Measurements from ENCODE around the gene DEXI.
A peak's percentile ranks its signal among the peaks of the same experiment; 100 is the strongest.
"Not testable (repeated sequence)": the region's sequence is repeated elsewhere in the genome, so short reads cannot be mapped to it uniquely, and the experiment has no call there.

The DEXI gene

DNA sequence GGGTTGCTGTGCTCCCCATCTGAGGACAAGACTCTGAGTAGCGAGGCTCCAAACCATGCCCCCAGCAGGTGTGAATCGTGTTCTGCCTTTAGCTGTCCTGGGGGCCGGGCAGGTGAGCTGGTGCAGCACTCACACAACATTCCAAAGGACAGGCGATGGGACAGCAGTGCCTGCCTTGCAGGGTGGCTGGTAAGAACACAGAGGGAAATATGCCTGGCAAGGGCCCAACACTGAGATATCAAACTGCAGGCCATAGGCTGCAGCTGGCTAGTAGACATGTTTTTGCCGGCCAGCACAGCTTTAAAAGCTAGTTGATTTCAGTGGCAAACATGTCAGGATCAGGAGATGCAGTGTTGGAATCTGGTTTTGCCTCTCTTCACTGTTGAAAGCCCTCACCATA is 25.7 kb upstream of the DEXI start:
- DNase-seq, result no peak

DNA sequence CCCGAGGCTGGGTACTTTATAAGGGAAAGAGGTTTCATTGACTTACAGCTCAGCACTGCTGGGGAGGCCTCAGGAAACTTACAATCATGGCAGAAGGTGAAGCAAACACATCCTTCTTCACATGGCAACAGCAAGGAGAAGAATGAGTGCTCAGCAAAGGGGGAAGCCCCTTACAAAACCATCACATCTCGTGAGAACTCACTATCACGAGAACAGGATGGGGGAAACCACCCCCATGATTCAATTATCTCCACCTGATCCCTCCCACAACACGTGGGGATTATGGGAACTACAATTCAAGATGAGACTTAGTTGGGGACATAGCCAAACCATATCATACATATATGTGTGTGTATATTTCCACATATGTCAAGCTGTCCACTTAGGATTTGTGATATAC is 24.3 kb upstream of the DEXI start:
- DNase-seq, result not testable (repeated sequence)

DNA sequence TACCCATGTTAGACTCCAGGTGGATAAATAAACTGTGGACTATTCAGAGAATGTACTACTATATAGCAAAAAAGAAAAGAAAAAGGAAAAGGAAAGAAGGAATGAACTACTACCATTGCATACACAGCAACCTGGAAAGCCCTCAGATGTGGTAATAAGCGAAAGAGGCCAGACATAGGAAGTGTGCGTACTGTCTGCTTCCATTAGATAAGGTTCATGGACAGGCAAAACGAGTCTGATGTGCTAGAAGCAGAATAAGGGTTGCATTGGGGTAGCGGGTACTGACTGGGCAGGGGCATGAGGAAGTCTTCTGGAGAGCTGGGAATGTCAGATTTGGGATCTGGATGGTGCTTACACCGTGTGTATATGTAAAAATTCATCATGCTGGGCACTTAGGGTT is 23.9 kb upstream of the DEXI start:
- DNase-seq, result no peak

DNA sequence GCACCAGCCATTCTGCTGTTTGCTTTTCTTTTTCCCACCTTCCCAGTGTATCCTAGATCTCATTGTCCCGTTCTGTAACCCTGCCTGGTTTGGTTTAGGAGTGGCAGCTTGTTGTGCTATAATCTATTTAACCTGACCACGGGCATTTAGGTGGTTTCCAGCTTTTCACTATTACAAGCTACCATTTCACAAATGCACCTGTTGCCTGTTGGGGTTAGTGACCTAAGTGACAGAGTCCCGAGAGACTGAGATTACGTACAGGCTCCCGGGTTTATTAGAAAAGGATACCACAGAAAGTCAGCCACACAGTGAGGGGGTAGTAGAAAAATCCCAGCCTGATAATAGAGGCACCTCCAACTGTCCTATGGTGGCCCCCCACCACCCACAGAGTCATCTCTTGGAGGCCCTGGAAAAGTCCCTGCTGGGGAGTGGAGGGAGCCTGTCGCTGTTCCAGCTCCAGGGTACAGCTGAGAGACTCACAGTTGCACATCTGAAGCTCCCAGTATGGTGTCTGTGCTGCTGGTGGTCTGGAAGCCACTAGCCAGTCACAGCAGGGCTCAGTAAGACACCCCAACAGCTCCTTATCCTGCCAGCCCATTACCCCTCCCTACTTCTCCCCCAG is 23.3 kb upstream of the DEXI start:
- DNase-seq, result no peak

DNA sequence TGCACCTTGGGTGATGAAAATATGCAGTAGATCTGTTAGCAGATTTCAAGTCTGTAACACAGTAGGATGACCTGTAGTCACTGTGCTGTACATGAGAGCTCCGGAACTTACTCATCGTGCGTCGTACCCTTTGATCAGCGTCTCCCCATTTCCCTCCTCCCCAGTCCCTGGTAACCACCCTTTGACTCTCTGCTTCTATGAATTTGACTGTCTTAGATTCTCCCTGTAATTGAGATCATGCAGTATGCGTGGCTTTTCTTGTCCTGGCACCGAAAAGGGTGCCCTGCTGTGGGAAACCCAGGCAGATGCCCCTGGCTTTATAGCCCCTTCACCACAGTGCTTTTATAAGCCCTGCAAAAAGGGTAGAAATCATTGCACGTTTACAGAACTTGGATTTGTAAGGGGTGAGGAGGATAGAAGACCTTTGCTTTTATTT is 22.6 kb upstream of the DEXI start:
- no peak for DNase-seq

DNA sequence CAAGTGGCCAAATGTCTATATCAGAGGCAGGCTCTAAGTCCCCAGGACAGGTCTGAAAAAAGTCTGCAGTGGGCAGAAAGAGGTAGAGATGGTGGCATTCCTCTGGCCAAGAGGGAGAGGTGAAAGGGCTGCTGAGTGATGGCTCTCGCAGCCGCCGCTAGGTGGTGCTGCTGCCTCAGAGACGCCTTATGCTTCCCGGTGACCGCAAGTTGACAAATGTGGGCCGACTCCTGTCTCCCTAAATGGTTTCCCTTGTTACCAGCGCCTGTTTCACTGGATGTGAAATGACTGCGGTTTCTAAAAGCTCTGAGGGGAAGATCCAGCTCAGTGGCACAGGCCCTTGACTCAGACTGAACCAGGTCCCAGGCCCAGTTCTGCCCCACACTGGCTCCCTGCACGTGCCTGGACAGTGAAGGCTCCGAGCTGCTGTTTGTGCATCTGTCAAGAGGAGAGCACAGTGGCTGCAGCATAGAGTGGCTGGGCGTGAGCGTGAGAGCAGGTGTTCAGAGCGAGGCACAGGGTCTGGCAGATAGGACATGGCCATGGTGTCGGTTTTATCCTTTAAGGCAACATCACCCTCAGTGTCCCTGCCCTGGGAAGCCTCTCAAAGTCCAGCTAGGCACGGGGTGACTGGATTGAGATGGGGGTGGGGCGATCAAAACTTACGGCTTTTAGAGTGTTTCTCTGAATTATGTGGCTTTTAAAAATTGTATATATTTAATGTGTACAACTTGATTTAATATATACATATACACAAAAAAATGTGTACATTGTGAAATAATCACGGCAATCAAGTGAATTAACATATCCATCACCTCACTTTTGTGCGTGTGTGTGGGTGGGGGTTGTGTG is 22.0 kb upstream of the DEXI start:
- peak; percentile 70 for DNase-seq

DNA sequence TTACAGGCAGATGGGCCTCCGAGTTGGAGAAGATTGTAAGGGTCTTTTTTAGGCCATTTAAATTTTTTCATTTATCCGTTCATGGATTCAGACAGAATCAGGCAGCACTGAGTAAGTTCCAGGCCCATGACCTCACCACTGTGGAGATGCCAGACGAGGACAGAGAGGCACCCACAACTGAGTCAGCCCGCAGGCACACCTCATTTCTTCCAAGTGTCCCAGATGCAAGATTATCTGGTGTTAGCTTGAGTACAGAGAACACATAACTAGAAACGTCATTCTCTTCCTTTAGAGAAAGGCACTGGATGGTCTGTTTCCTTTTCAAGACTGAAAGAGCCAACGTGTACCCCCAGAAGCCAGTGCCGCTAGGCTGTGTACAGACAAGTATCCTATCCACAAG is 19.0 kb upstream of the DEXI start:
- no peak for DNase-seq

DNA sequence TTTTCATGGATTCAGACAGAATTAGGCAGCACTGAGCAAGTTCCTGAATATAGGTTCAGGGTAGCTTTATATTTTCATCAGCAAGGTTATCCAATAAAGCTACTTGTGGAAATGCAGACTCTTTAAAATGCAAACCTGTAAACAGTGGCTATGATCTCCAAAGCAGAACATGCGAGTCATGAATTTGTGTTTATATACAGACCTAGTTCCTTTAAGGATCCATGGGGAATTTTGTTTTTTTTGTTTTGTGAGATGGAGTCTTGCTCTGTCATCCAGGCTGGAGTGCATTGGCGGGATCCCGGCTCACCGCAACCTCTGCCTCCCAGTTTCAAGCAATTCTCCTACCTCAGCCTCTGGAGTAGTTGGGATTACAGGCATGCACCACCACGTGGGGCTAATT is 16.9 kb upstream of the DEXI start:
- DNase-seq, result no peak

DNA sequence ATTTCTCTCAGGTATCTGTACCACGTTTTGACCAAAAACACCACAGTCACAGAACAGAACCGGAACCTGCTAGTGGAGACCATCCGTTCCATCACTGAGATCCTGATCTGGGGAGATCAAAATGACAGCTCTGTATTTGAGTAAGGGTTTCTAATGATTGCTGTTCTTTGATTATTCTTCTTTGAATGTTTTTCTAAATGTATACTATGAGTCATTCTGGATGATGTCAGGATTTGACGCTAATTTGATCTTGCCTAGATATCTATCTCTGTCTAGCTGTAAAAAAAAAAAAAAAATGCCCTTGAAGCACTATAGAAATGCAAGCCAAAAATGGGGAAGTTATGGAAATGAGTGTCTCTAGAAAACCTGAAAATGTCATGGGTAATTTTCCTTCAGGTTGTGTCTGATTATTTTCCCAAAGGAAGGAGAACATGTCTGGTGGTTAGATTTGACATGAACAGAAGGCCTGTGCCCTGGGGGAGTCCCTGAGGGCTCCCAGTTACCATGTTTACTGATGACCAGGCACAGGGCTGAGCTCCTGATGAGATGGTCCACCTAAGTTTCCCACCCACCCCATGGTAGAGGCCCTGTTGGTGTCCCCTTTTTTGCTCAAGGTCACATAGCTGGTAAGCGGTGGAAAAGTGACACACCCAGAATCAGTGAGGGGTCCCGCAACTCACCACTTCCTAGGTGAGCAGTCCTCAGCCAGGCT is 15.7 kb upstream of the DEXI start:
- DNase-seq, result no peak

DNA sequence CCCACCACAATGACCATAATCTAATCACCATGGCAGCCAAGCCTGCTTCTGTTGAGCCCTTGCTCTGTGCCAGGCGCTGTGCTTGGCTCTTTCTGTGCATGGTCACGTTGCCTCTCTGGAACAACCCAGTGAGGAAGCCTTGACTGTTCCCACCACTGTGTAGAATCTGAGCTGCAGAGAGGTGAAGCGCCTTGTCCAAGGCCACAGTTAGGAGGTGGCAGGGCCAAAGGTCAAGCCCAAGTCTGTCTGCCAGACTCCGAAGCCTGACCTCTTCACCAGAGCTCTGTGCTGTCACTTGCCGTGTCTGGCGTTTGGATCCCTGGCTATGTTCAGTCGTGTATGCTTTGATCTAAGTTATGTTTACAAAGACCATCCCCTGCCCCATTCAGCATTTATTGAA is 12.6 kb upstream of the DEXI start:
- DNase-seq, result no peak

DNA sequence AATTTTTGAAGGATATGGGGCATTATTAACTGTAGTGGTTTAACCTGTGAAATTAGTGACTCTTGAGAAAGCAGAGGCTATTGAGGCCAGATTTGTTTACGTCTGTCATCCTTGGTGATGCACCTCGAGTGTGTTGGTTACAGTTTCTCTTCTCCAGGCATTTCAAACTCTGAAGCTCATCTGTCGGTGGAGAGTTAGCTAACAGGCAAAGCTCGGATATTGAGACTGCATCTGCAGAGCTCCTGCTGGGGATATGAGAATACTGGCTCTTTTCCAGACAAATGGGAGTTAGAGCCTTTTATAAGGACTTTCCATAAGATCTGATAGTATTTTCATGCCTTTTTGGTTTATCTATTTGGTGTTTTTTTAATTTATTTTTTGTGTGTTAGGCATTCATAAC is 8.8 kb upstream of the DEXI start:
- no peak for DNase-seq

DNA sequence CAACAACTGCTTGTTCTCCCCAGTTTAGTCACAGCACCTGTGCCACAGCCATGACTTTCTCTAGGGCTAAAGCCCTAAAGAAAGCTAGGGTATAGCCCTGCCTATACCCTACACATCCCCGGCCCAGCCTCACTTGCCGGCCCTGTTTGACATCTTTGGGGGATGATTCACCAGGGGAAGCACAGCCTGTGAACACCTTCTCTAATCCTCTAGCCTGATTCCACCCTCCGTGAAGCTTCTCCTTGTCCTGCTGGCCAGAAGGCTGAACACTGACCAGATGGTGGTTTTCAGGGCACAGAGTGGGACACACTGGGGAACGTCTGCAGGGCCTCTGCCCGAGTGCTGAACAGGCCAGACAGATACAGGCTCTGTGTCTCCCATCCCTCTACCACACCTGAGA is 8.1 kb upstream of the DEXI start:
- DNase-seq, result no peak

DNA sequence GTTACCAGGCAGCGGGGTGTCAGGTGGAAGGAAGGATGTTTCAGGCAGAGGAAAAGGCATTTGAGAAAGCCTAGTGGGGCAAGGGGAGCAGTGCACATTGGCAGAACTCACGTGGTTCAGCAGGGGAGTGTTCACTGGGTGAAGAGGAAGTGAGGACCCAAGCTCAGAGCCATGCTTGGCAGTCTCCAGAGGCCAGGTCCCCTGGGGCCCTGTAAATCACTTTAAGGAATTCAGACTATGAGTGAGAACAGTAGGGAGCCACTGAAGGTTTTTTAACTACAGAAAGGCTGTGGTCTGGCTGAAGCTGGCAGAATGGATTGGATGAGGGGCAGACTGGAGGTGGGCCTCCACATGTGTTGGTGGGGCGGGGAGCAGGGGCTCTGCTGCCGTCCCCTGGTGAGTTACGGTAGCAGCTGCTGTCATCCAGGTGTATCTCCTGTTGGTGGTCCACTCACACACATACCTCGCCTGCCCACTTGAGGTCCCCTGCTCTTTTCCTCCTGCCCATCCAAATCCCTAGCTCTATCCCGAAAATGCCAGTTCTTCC is 7.2 kb upstream of the DEXI start:
- DNase-seq, result no peak

DNA sequence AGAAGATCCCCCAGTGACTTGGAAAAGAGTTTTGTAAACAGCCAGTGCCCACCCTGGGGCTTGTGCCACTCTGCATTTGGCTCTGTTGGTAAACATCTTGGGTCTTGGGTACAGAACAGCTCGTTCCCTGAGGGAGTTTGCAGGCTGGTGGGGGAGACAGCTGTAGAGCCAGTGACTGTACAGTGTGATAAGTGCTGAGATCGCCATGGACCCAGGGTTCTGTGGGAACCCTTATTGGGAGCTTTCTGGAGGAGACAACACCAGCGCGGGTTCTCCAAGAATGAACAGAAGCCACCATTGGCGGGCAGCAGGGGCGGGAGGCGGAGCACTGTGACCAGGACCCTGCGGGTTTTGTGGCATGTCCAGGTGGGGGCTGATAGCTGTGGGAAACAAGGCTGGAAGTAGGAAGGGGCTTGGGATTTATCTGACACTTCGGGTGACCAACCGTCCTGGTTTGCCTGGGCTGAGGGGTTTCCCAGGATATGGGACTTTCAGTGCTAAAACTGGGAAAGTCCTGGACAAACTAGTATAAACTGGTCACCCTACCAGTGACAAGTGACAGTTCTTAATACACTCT is 5.0 kb upstream of the DEXI start:
- no peak for DNase-seq

DNA sequence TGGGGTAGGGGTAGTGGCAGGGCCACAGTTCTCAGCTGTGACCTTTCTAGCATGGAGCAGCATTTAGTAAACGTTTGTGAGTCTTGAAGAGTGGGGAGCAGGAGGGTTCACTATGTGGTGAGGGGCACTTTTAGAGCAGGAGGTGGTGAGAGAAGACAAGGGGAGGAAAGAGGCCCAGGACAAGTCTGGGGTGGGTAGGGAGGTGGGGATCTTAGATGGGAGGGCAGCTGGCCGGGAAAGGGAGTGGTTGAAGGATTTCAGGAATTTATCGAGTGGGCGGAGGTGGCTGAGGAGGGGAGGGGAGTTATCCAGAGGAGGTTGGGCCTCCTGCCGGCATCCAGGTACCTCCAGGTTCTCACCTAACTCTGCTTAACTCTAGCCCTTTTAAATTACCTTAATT is 4.0 kb upstream of the DEXI start:
- DNase-seq, result no peak

DNA sequence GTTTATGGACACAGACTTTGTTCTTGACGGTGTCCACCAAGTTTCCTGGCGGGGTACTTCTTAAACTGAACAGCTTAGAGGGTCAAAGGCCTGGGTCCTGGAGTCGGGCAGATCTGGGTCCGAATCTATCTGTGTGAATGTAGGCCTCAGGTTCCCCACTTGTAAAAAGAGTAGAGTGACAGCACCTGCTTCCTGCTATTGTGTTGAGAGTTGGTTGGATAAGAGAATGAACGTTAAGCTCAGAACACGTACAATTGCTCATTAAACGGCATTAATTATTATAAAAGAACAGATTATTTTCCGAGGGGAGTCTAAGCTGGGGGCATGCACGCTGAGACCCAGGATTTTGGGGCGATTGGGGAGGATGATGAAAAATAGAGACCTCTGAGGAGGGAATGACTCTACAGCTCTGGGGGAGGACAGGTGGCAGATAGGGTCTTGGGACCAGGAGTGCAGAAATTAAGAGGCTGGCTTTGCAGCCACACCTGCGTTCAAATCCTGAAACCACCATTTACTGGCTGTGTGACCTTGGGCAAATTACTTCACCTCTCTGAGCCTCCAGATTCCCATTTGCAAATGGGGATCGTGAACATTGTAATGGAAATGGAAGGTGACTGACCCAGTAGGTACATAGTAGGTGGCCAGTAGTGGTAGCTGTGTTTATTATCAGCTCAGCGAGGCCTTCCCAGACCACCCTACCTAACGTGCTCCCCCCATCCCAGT is 3.0 kb upstream of the DEXI start:
- DNase-seq, result no peak

DNA sequence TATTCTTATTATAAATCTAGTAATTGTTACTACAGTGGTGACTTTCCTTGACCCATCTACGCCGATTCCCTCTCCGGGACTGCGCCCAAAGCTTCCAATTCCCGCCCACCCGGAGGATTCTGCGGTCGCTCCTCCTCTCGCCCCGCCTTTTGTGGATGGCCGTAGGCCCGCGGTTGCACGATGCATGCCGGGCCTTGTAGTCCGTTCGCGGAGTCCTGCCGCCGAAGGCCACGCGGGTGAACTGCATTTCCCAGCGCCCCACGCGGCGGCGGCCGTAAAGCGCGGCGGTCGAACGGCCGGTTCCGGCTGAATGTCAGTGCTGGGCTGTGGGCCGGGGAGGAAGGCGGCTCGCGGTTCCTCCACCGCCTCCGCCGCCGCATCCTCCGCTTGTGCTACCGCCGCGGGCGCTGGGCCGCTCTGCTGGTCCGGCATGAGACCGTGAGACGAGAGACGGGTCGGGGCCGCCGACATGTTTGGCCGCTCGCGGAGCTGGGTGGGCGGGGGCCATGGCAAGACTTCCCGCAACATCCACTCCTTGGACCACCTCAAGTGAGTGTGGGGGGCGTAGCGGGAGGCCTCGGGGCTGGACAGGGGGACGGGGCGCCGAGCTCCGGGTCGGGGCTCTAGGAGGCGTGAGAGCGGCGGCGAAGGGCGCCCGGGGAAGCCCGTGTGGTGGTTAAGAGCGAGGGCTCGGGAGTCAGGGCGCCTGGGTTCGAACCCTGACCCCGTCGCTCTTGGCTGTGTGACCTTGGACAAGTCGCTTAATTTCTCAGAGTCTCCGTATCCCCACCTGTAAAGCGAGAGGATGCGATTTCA is 2.2 kb upstream of the DEXI start, which contains the start of gene CLEC16A:
Gene CLEC16A (plus strand): TSS at position 316 of the 816 bp plus-strand sequence. CDS start 154 bp downstream, at position 470.
- peak; percentile 79 for DNase-seq

DNA sequence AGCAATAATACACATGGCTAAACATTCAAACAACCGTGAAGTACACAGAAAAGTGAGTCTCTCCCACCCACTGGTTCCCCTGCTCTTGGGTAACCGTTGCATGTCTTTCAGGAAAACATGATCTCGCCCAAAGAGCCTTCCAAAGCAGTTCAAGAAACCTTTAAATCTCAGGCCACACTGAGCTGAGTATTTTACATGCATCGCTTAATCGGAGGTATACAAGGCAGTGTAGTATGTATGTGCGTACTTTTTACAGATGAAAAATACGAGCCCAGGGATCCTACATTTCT is 741 bp upstream of the DEXI start:
- no peak for DNase-seq

DNA sequence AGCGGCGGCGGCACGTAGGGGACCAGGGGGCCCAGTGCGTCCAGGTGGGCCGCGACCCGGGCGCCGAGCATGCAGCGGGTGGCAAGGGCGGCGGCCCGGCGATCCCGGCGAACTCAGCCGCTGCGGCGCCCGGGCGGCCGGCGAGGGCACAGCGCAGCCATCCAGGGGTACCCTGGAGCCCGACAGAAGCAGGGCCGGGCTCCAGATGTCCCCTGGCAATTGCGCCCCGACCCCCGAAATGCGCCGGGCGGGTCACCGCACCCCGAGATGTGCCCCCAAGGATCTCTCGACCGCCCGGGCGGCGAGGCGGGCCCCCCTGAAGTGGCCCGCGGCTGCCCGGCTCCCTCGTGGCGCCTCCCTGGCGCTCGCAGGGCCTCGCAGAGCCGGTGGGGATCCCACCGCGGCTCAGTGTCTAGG is 325 bp downstream of the DEXI start:
- DNase-seq, result not testable (repeated sequence)

DNA sequence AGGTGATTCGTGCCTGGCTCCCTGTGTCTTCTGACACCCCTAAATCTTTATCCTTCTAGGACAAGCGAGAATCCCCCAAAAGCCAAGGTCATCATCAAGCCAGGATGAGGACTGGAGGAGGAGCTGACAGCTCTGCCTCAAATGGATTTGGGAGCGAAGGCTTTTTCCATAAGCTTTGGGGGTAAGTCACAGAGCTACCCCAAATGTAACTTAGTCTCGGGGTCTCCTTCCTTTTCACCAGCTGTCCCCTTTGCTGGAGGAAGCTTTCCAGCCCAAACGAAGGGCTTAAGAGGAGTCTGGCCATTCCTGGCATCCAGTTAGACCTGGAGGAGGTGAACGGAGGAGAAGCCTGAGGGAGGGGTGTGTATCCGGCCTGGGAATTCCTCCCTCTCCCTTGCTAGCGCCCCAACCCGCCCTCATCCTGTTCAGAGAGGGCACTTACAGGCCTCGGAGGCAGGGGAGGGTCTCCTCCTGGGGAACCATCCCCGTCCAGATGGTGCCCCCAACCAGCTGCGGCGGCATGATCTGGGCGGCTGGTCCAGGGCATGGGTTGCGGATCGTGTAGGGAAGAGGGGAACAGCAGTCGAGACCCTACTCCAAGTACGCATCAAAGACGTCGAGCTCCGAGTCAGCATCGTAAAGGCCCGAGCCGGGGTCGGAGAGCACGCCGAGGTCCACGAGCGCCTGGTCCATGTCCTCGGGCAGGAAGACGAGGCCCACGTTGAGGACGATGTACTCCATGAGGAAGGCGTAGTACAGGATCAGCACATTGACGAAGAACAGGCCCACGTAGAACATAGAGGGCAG is 938 bp downstream of the DEXI start:
- no peak for DNase-seq

DNA sequence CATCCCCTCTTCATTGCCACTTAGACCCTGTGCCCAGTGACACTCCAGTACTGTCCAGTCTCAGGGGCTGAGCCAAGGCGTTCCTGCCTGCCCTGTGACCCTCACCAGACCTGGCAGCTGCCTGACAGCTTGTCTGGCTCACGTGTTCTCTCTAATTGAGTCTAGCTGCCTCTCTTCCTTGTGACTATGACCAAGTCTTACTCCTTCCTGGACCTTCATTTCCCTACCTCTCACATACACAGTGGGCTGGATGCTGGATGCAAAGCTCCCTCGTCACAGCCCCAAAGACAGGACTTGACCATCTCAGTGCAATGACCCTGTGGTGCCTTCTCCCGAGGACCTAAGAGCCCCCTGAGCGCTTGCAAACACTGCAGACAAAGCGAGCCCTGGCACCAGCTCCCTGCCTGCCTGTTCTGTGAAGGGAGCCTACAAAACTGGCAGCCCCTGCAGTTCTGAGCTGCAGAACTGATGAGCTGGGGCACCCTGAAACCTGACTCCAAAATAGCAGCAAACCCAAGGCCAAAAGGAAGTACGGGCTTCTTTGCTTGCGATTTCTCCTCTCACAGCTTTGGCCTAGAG is 1.7 kb downstream of the DEXI start:
- no peak for DNase-seq

Measured in NCI-H1694 treated with DMSO at 0.1 percent for 48 hours (cell line).